ENCODE results near the gene NIM1K. TPM values are rescaled to one million over a fixed set of nuclear protein-coding genes. Genes with fewer than 3 reads are reported as not detected.
"Not testable (repeated sequence)": the region's sequence is repeated elsewhere in the genome, so short reads cannot be mapped to it uniquely, and the experiment has no call there.

Gene NIM1K
- total RNA-seq, 5 donors from 2014 or later (not counting 1 experiment from before 2014, with no cell fraction given) = 0.41 to 0.89 (median 0.73) TPM; not detected in 1

GRCh38 chr5:43303242-43303641 lies 111.2 kb downstream of the NIM1K start:
- H3K36me3 Mint-ChIP-seq = peaks cover 28% of the 10 kb centered on the region
- no peak for ATAC-seq (replicated peaks in 1 of 4)
- H3K27me3 ChIP-seq (replicated peaks in 1 of 2; ENCODE audit: control insufficient read depth in 2 of 2, extremely low read depth in 1 of 2, insufficient read depth in 2 of 2, low read length in 1 of 2) = no peaks in the 10 kb centered on the region
- no peak overlapping the region for H3K27ac Mint-ChIP-seq
- H3K4me3 Mint-ChIP-seq = no peak overlapping the region
- no peak for DNase-seq
- H3K27me3 Mint-ChIP-seq = no peaks in the 10 kb centered on the region
- no peaks in the 10 kb centered on the region for H3K9me3 ChIP-seq
- H3K4me1 Mint-ChIP-seq = peaks cover 39 to 49% (median 46%) of the 10 kb centered on the region in 3 donors
- ChIA-PET CTCF (no interaction called here), POLR2A (interaction anchor here (0.5 to 0.6 kb wide), 2 partner anchors 10 to 173 kb away, joined by 4 read pairs; partner anchors contain the start of gene HMGCS1 (in 1 of the 2))
- no peaks in the 10 kb centered on the region for H3K9me3 Mint-ChIP-seq
- WGBS (ENCODE audit: insufficient coverage) = 95% methylated on average over 2 of the region's 4 CpGs
- H3K36me3 ChIP-seq (ENCODE audit: control insufficient read depth in 2 of 2, extremely low read depth in 1 of 2, insufficient read depth in 1 of 2, low read length in 1 of 2) = peaks cover 0 to 11% of the 10 kb centered on the region in 2 donors
- H3K4me3 ChIP-seq (ENCODE audit: control insufficient read depth in 1 of 2, extremely low read depth in 1 of 2, low read length in 1 of 2) = no peak overlapping the region
- no peaks in the 10 kb centered on the region for H3K4me1 ChIP-seq (ENCODE audit: control insufficient read depth in 1 of 2, extremely low read depth in 1 of 2, insufficient read depth in 2 of 2, low read length in 2 of 2)
- no peak overlapping the region for H3K27ac ChIP-seq (ENCODE audit: low read length)

GRCh38 chr5:43304525-43304924 lies 112.5 kb downstream of the NIM1K start:
- no peak for ATAC-seq (replicated peaks in 1 of 4)
- Histone ChIP-seq H3K4me1 (ENCODE audit: control insufficient read depth in 1 of 2, extremely low read depth in 1 of 2, insufficient read depth in 2 of 2, low read length in 2 of 2) (no peaks in the 10 kb centered on the region), H3K9me3 (no peaks in the 10 kb centered on the region), H3K27me3 (replicated peaks in 1 of 2; ENCODE audit: control insufficient read depth in 2 of 2, extremely low read depth in 1 of 2, insufficient read depth in 2 of 2, low read length in 1 of 2) (no peaks in the 10 kb centered on the region), H3K27ac (ENCODE audit: low read length) (no peak overlapping the region), H3K4me3 (ENCODE audit: control insufficient read depth in 1 of 2, extremely low read depth in 1 of 2, low read length in 1 of 2) (no peak overlapping the region), H3K36me3 (ENCODE audit: control insufficient read depth in 2 of 2, extremely low read depth in 1 of 2, insufficient read depth in 1 of 2, low read length in 1 of 2) (peaks cover 0 to 4% of the 10 kb centered on the region in 2 donors)
- Mint-ChIP-seq H3K4me1 (peaks cover 46 to 55% (median 51%) of the 10 kb centered on the region in 3 donors), H3K27ac (no peak overlapping the region), H3K9me3 (no peaks in the 10 kb centered on the region), H3K4me3 (no peak overlapping the region), H3K27me3 (no peaks in the 10 kb centered on the region), H3K36me3 (peaks cover 22% of the 10 kb centered on the region)
- ChIA-PET POLR2A (no interaction called here), CTCF (interaction anchor here (0.9 to 2.6 kb wide), 2 partner anchors 392 to 396 kb away, joined by 3 to 9 read pairs; no protein-coding TSS in a partner anchor)
- DNase-seq = no peak
- WGBS (ENCODE audit: insufficient coverage) = no CpG with 5 or more reads among the region's 1 CpG

DNA sequence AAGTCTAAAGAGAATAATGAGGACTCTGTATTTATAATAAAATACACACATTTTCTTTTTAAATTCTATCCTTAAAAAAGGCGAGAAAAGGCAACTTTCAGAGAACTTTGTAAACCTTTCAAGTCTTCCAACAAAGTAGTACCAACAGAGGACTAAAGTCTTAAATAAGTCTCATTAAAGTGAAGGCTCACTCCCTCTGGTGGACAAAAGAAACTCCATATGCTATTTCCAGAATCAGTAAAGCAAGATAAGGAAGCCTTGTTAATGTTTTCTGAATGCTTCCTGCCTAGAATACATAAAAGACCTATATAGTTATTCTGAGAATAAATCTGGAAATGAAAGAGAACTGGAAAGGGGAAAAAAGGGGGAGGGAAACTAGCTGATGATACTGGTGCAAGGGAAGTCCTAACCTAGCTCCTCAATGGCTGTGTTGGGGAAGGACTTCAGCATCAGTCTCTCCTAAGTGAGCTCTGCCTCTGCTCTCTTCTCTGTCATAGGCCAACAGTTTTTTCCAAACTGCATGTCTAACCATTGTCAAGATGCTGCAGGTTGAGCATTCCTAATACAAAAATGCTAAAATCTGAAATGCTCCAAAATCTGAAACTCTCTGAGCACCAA lies 114.0 kb downstream of the NIM1K start:
- no peaks in the 10 kb centered on the region for H3K9me3 Mint-ChIP-seq
- H3K4me3 Mint-ChIP-seq = no peak overlapping the region
- peaks cover 0 to 4% of the 10 kb centered on the region in 2 donors for H3K36me3 ChIP-seq (ENCODE audit: control insufficient read depth in 2 of 2, extremely low read depth in 1 of 2, insufficient read depth in 1 of 2, low read length in 1 of 2)
- ATAC-seq (replicated peaks in 1 of 4) = peak; percentile 45 to 78 (median 69)
- H3K27me3 ChIP-seq (replicated peaks in 1 of 2; ENCODE audit: control insufficient read depth in 2 of 2, extremely low read depth in 1 of 2, insufficient read depth in 2 of 2, low read length in 1 of 2) = no peaks in the 10 kb centered on the region
- ChIA-PET POLR2A (interaction anchor here in 1 of 2 donors (0.6 kb wide), 2 partner anchors 178 to 453 kb away, joined by 4 to 9 read pairs; partner anchors contain the start of gene TMEM267), CTCF (interaction anchor here (0.7 to 2.6 kb wide), 7 partner anchors 14 to 397 kb away, joined by 3 to 10 read pairs (median 4); partner anchors contain the start of genes TMEM267 (in 1 of the 2) and ZNF131 (in 1 of the 2))
- no CpG with 5 or more reads among the region's 1 CpG for WGBS (ENCODE audit: insufficient coverage)
- H3K36me3 Mint-ChIP-seq = peaks cover 17% of the 10 kb centered on the region
- peak overlapping the region in 1 of 2 donors; percentile 52 for H3K27ac Mint-ChIP-seq
- H3K4me1 Mint-ChIP-seq = peaks cover 43 to 61% (median 57%) of the 10 kb centered on the region in 3 donors
- no peak overlapping the region for H3K4me3 ChIP-seq (ENCODE audit: control insufficient read depth in 1 of 2, extremely low read depth in 1 of 2, low read length in 1 of 2)
- no peak overlapping the region for H3K27ac ChIP-seq (ENCODE audit: low read length)
- no peaks in the 10 kb centered on the region for H3K4me1 ChIP-seq (ENCODE audit: control insufficient read depth in 1 of 2, extremely low read depth in 1 of 2, insufficient read depth in 2 of 2, low read length in 2 of 2)
- peak in 7 of 35 experiments; percentile 1 to 71 (median 14) for DNase-seq
- no peaks in the 10 kb centered on the region for H3K27me3 Mint-ChIP-seq
- no peaks in the 10 kb centered on the region for H3K9me3 ChIP-seq

- not testable (repeated sequence) for H3K27me3 Mint-ChIP-seq; H3K4me3 Mint-ChIP-seq; H3K4me1 ChIP-seq (ENCODE audit: control insufficient read depth in 1 of 2, extremely low read depth in 1 of 2, insufficient read depth in 2 of 2, low read length in 2 of 2); H3K27ac ChIP-seq (ENCODE audit: low read length); H3K27ac Mint-ChIP-seq; H3K4me3 ChIP-seq (ENCODE audit: control insufficient read depth in 1 of 2, extremely low read depth in 1 of 2, low read length in 1 of 2); H3K9me3 Mint-ChIP-seq; H3K36me3 ChIP-seq (ENCODE audit: control insufficient read depth in 2 of 2, extremely low read depth in 1 of 2, insufficient read depth in 1 of 2, low read length in 1 of 2); ATAC-seq (replicated peaks in 1 of 4); H3K9me3 ChIP-seq; DNase-seq; H3K27me3 ChIP-seq (replicated peaks in 1 of 2; ENCODE audit: control insufficient read depth in 2 of 2, extremely low read depth in 1 of 2, insufficient read depth in 2 of 2, low read length in 1 of 2)
- peaks cover 14% of the 10 kb centered on the region for H3K36me3 Mint-ChIP-seq
- WGBS (ENCODE audit: insufficient coverage) = 87% methylated on average over 5 of the region's 5 CpGs
- ChIA-PET POLR2A (interaction anchor here in 1 of 2 donors (0.7 kb wide), 1 partner anchor 196 kb away, joined by 8 read pairs; no protein-coding TSS in a partner anchor), CTCF (interaction anchor here (0.7 to 1.8 kb wide), 4 partner anchors 83 to 186 kb away, joined by 3 to 13 read pairs (median 7); partner anchors contain the start of genes TMEM267 (in 1 of the 2) and ZNF131 (in 1 of the 2))
- H3K4me1 Mint-ChIP-seq = peaks cover 41 to 61% (median 60%) of the 10 kb centered on the region in 3 donors
These were observed 114.9 kb downstream of the NIM1K start for GRCh38 chr5:43306954-43307353.

DNA sequence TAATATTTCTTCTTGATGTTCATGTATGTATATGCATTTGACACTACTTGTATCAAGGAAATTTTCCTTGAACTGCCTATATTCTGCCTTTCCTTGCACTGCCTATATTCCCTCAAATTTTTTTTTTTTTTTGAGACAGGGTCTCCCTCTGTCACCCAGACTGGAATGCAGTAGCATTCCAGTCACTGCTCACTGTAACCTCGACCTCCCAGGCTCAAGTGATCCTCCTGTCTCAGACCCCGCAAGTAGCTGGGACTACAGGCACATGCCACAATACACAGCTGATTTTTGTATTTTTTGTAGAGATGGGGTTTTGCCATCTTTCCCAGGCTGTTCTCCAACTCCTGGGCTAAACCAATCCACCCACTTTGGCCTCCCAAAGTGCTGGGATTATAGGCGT lies 117.1 kb downstream of the NIM1K start:
- Histone ChIP-seq H3K9me3 (no peaks in the 10 kb centered on the region), H3K27me3 (replicated peaks in 1 of 2; ENCODE audit: control insufficient read depth in 2 of 2, extremely low read depth in 1 of 2, insufficient read depth in 2 of 2, low read length in 1 of 2) (no peaks in the 10 kb centered on the region), H3K27ac (ENCODE audit: low read length) (no peak overlapping the region), H3K4me3 (ENCODE audit: control insufficient read depth in 1 of 2, extremely low read depth in 1 of 2, low read length in 1 of 2) (no peak overlapping the region), H3K36me3 (ENCODE audit: control insufficient read depth in 2 of 2, extremely low read depth in 1 of 2, insufficient read depth in 1 of 2, low read length in 1 of 2) (no peaks in the 10 kb centered on the region), H3K4me1 (ENCODE audit: control insufficient read depth in 1 of 2, extremely low read depth in 1 of 2, insufficient read depth in 2 of 2, low read length in 2 of 2) (peaks cover 12% of the 10 kb centered on the region in 2 experiments)
- H3K27me3 Mint-ChIP-seq = no peaks in the 10 kb centered on the region
- ChIA-PET POLR2A (interaction anchor here (0.6 to 0.7 kb wide), 2 partner anchors 13 to 172 kb away, joined by 3 to 5 read pairs; no protein-coding TSS in a partner anchor), CTCF (interaction anchor here (1.0 to 1.8 kb wide), 4 partner anchors 14 to 400 kb away, joined by 4 to 7 read pairs (median 5); partner anchors contain the start of gene ZNF131 (in 1 of the 2))
- peaks cover 39 to 59% (median 58%) of the 10 kb centered on the region in 3 donors for H3K4me1 Mint-ChIP-seq
- no peak for DNase-seq
- no peak overlapping the region for H3K4me3 Mint-ChIP-seq
- H3K9me3 Mint-ChIP-seq = no peaks in the 10 kb centered on the region
- H3K27ac Mint-ChIP-seq = no peak overlapping the region
- no peaks in the 10 kb centered on the region for H3K36me3 Mint-ChIP-seq
- ATAC-seq (replicated peaks in 1 of 4) = no peak
- no CpG with 5 or more reads among the region's 3 CpGs for WGBS (ENCODE audit: insufficient coverage)

DNA sequence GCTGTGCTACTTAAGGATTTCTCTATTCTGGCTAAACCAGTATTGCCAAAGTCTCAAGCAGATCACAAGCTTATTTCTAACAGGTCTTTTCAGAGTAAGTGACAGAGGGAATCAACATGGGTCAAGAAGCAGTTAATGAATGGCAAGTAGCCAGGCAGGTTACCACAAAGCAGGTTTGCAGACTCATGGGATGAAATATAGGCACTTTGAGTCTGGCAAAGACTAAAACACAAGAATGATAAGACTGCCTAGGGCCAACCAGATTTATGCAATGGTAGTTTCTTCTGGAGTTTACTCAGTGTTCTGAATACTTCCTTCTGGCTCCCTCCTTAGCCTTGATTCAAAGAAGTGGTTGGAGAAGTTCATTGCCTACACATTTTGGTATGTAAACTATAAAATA lies 117.6 kb downstream of the NIM1K start:
- POLR2A ChIA-PET = interaction anchor here (0.6 kb wide), 2 partner anchors 14 to 173 kb away, joined by 3 to 5 read pairs; no protein-coding TSS in a partner anchor
- Mint-ChIP-seq H3K27me3 (no peaks in the 10 kb centered on the region), H3K9me3 (no peaks in the 10 kb centered on the region), H3K27ac (no peak overlapping the region), H3K36me3 (no peaks in the 10 kb centered on the region), H3K4me1 (peaks cover 34 to 56% (median 54%) of the 10 kb centered on the region in 3 donors), H3K4me3 (no peak overlapping the region)
- no peaks in the 10 kb centered on the region for H3K27me3 ChIP-seq (replicated peaks in 1 of 2; ENCODE audit: control insufficient read depth in 2 of 2, extremely low read depth in 1 of 2, insufficient read depth in 2 of 2, low read length in 1 of 2)
- CTCF ChIA-PET = no interaction called here
- no peak for ATAC-seq (replicated peaks in 1 of 4)
- no peaks in the 10 kb centered on the region for H3K9me3 ChIP-seq
- no peak for DNase-seq
- H3K4me1 ChIP-seq (ENCODE audit: control insufficient read depth in 1 of 2, extremely low read depth in 1 of 2, insufficient read depth in 2 of 2, low read length in 2 of 2) = peaks cover 12 to 14% of the 10 kb centered on the region in 2 experiments
- H3K4me3 ChIP-seq (ENCODE audit: control insufficient read depth in 1 of 2, extremely low read depth in 1 of 2, low read length in 1 of 2) = no peak overlapping the region
- no peak overlapping the region for H3K27ac ChIP-seq (ENCODE audit: low read length)
- no peaks in the 10 kb centered on the region for H3K36me3 ChIP-seq (ENCODE audit: control insufficient read depth in 2 of 2, extremely low read depth in 1 of 2, insufficient read depth in 1 of 2, low read length in 1 of 2)

Data from T-cell (primary cell).